ENCODE results near the gene HMGN4. TPM values are rescaled to one million over a fixed set of nuclear protein-coding genes. Genes with fewer than 3 reads are reported as not detected.

Gene HMGN4
- total RNA-seq, 2 donors from 2014 or later = 24.4 to 37.1 TPM

- ATAC-seq = no peak
- no peak for DNase-seq
- Histone ChIP-seq H3K36me3 (replicated peaks in 1 of 2; ENCODE audit: insufficient read depth in 1 of 2, low read depth in 2 of 2) (no peaks in the 10 kb centered on the region), H3K9me3 (no peaks in the 10 kb centered on the region), H3K27ac (no peak overlapping the region), H3K27me3 (peaks cover 0 to 10% of the 10 kb centered on the region in 2 donors), H3K4me1 (no peaks in the 10 kb centered on the region), H3K4me3 (no peak overlapping the region)
- WGBS, 2 donors = 82 to 96% methylated on average over 1 of the region's 1 CpG
- no peak for TF ChIP-seq CTCF (IDR thresholded peaks at IDR 0.05)
- TF ChIP-seq POLR2A (IDR thresholded peaks at IDR 0.05) = no peak
- intact Hi-C loops (cut with DNase I) = no loop called here
Measured at GRCh38 chr6:26578741-26579140, 40.6 kb downstream of the HMGN4 start.

- H3K4me3 ChIP-seq = no peak overlapping the region
- DNase-seq (no peak), ATAC-seq (no peak)
- no peaks in the 10 kb centered on the region for H3K4me1 ChIP-seq
- H3K27ac ChIP-seq = no peak overlapping the region
- H3K36me3 ChIP-seq (replicated peaks in 1 of 2; ENCODE audit: insufficient read depth in 1 of 2, low read depth in 2 of 2) = no peaks in the 10 kb centered on the region
- WGBS, 2 donors = 32 to 36% methylated on average over 4 of the region's 4 CpGs
- H3K9me3 ChIP-seq = no peaks in the 10 kb centered on the region
- H3K27me3 ChIP-seq = peaks cover 0 to 10% of the 10 kb centered on the region in 2 donors
- no peak for TF ChIP-seq CTCF (IDR thresholded peaks at IDR 0.05)
- intact Hi-C loops (cut with DNase I) = no loop called here
Measured at GRCh38 chr6:26581164-26581915, 43.2 kb downstream of the HMGN4 start.

DNA sequence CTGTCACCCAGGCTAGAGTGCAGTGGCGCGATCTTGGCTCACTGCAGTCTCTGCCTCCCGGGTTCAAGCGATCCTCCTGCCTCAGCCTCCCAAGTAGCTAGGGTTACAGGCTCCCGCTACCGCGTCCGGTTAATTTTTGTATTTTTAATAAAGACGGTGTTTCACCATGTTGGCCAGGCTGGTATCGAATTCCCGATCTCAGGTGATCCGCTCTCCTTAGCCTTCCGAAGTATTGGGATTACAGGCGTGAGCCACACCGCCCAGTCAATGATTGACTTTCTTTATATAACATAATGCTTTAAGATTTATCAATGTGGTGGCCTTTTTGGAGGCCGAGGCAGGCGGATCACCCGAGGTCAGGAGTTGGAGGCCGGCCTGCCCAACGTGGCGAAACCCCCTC, 50.8 kb downstream of the HMGN4 start:
- TF ChIP-seq CTCF (IDR thresholded peaks at IDR 0.05) = no peak
- TF ChIP-seq POLR2A (IDR thresholded peaks at IDR 0.05) = no peak
- Histone ChIP-seq H3K27me3 (no peaks in the 10 kb centered on the region), H3K27ac (no peak overlapping the region), H3K4me1 (no peaks in the 10 kb centered on the region), H3K9me3 (no peaks in the 10 kb centered on the region), H3K4me3 (no peak overlapping the region), H3K36me3 (replicated peaks in 1 of 2; ENCODE audit: insufficient read depth in 1 of 2, low read depth in 2 of 2) (no peaks in the 10 kb centered on the region)
- no peak for ATAC-seq
- WGBS, 2 donors = 87% methylated on average over 21 of the region's 21 CpGs
- DNase-seq = no peak
- intact Hi-C loops (cut with DNase I) = no loop called here

- H3K27me3 ChIP-seq = no peaks in the 10 kb centered on the region
- DNase-seq = no peak
- no peak overlapping the region for H3K4me3 ChIP-seq
- intact Hi-C loops (cut with DNase I) = loop anchor here (10.0 kb wide), 1 partner anchor 248 kb away; no protein-coding TSS in a partner anchor
- H3K27ac ChIP-seq = no peak overlapping the region
- H3K9me3 ChIP-seq = no peaks in the 10 kb centered on the region
- no peak for ATAC-seq
- 40 to 47% methylated on average over 4 of the region's 4 CpGs for WGBS, 2 donors
- TF ChIP-seq CTCF (IDR thresholded peaks at IDR 0.05) = no peak
- TF ChIP-seq POLR2A (IDR thresholded peaks at IDR 0.05) = no peak
- H3K36me3 ChIP-seq (replicated peaks in 1 of 2; ENCODE audit: insufficient read depth in 1 of 2, low read depth in 2 of 2) = no peaks in the 10 kb centered on the region
- H3K4me1 ChIP-seq = peaks cover 12% of the 10 kb centered on the region
Measured at GRCh38 chr6:26592649-26593048, 54.5 kb downstream of the HMGN4 start.
